GM19438 (cell line): Measurements from ENCODE around the gene METTL21C.

ENCODE experiments used
- ATAC-seq: cut with Tn5 transposase; IDR thresholded peaks from one replicate; pipeline ENCODE4 v1.9.1; 2021; ENCODE audit warnings: low read depth; ENCODE audit not compliant: unreplicated experiment

METTL21C gene

DNA sequence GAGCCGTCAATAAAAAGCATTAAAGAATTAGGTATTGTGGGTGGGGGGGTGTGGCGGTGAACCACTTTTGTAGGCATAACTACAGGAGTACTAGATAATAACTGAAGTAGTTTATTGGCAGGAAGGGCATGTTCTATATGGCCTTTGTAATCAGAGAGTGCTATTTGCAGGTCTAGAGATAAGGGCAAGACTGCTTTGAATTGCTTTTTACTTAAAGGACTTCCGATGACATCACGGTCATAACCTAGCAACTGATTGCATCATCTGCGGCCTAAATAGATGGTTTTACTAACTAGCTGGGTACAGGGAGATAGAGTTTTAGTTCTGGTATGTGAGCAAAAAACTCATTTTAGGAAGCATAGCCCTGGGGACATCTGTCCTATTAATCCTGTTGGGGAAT, 24.7 kb downstream of the METTL21C start:
- no peak for ATAC-seq

DNA sequence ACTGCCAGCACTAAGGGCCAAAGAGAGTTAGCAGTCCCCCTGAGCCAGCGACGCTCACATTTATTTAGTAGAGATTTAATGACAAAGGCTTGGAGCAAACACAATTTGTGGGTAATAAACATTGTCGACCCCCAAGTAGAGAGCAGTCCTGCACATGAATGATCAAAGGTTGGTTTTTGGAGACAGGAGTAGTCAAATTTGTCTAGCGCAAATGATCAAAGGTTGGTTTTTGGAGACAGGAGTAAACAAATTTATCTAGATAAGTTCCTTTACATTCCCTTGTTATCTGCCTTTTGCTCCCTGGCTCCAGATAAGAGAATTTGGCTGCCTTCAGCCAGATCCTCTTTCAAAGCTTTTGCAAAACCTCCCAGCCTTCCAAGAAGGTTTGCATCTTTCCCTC, 26.9 kb downstream of the METTL21C start:
- ATAC-seq, result no peak

DNA sequence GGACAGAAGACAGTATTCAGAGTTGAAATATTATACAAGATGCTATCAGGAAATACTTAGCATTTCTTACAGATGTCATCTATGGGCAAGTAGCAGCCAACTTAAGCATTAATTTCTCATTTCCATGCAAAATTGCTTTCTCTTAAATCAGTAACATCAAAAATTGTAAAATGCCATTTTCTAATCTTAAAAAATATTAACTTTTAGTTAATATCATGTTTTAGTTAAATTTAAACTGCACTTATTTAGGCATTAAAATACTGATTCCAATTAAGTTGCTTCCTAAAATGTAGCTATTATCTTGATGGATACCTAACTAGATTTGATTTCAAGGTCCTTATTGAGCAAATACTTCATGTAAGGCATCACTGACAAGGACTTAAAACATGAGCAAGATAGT, 27.8 kb downstream of the METTL21C start:
- ATAC-seq, result no peak

DNA sequence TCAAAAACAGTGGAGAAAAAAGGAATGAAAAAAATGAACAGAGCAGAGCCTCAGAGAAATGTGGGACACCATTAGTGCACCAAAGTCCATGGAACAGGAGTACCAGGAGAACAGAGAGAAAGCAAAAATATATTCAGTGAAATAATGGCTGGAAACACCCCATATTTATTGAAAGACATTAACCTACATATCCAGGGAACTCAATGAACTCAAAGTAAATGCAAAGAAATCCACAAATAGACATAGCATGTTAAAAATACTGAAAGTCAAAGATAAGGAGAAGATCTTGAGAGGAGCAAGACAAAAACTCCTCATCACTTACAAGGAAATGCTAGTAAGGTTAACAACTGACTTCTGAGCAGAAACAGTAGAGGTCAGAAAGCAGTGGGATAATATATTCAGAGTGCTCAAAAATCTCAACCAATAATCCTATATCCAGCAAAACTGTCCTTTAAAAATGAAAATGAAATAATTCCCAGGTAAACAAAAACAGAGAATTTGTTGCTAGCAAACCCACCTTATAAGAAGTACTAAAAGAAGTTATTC, 35.6 kb downstream of the METTL21C start:
- no peak for ATAC-seq

DNA sequence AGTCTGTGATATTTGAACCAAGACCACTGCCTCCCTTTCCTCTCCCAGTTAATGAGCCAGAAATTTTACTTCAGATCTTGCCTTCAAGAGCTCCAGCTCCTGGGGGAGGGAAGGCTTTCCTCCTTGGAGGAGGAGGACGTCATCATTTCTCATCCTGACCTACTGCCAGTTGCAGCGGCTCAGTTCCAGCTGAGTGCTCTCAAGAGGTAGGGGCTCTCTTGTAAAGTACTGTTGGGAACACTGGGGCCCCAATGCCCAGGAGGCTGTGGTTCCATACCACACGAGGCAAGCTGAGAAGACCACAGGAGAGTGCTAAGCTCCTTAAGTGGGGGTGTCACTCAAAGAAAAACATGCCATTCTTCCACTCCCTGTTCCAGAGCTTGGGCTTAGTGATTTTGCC, 36.2 kb downstream of the METTL21C start:
- ATAC-seq, result no peak

DNA sequence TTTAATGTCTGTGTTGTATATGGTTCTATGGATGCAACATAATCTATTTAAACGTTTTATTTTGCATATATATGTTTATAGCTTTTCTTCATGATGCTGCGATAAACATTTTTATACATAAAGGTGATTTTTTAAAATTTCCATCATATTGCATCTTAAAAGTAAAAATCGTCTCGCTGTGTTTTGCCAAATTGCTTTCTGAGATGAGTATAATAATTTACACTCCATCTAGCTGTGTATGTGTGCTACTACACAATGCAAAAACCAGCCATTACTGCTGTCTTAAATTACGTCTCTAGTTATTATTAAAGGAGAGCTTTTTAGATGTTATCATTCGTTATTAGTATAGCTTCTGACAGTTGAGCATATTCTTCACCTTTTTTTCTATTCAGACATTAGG, 37.2 kb downstream of the METTL21C start:
- ATAC-seq, result no peak

DNA sequence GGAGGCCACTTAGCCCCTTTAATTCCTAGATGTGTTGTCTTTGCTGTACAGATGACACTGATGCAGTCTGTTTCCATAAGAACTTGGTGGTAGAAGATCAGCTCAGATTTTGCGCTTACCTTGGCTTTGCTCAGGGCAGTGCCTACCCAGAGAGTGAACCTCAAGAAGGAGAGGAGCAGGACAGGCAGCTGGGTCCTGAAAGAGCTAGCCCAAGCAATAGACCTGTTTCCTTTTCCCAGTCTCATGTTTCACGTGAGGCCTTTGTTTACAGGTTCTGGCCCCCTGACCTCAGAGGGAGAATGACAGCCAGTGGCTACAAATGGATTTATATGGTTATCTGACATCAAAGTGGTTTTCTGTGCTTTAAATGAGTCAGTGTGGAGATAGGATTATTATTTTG, 40.1 kb downstream of the METTL21C start:
- no peak for ATAC-seq

DNA sequence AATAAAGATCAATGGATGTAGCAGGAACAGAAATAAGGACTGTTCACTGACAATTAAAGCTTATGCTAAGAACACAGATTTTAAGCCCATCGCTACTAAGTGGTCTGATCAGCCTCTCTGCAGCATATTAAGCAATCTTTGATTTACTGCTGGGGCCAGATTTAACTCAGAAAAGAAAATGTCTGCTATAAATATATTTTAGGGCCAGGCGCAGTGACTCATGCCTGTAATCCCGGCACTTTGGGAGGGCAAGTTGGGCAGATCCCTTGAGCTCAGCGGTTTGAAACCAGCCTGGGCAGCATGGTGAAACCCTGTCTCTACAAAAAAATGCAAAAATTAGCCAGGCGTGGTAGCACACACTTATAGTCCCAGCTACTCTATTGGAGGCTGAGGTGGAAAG, 43.0 kb downstream of the METTL21C start:
- no peak for ATAC-seq

DNA sequence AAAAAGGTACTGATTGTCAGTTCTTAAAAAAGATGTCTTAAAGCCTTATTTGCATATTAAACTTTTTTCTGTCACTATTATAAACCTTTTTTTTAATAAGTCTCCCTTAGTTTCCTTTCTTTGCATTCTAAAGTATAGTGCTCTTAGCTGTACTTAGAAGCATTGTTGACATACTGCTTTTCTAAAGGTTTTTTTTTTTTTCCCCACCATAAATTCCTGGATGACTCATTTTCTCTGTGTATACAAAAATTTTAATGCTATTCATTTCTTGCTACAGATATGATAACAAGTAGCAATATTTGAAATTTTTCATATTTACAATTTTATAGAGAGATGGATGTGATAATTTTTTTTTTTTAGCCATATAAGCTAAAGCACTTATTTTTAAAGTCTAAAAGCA, 43.5 kb downstream of the METTL21C start:
- ATAC-seq, result no peak

DNA sequence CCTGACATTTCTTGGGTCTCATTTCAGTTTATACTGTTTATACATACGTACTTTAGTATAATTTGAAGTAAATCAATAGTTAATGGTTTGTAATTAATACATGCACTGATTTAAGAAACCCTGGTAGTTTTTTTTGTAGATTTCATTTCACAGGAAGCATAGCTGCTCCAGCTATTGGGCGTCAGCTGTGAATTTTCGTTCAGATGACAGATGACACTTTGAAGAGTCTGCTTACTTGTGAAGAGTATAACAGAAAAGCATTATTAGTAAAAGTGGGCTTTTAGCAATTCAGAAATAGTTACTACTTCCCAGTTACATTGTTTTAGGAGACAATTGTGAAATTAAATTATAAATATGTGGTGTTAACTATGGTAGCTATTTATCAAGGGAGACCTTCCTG, 44.4 kb downstream of the METTL21C start:
- no peak for ATAC-seq

DNA sequence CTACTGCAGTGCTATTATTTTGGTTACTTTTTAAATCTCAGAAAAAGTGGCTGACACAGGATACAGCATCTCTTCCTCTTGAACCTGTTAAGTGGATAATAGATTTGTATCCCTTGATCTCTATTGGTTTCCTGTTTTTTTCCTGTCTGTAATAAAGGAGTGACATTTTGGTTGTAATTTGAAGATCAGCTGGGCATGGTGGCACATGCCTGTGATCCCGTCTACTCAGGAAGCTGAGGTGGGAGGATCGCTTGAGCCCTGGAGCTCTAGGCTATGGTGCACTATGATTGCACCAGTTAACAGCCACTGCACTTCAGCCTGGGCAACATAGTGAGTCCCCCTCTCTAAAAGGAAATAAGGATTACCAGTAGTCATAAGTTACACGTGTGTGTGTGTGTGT, 46.8 kb downstream of the METTL21C start:
- ATAC-seq, result no peak

DNA sequence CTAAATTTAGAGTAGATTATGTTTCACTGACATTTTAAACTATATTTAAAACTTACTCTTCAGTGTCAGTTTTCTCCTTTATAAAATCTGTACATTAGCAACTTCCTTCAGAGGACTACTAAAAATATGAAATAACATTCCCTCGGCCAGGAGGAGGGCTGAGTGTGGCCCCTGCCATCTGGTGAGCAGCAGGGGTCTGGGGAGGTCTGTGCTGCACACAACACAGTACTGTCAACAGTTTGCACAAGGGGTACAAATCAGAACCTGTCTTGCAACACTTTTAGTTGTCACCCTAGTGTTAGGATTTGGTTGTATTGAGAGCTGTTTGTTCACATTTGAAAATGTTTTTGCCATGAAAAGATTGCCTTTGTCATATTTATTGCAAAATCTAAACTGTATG, 49.1 kb downstream of the METTL21C start:
- ATAC-seq, result no peak

DNA sequence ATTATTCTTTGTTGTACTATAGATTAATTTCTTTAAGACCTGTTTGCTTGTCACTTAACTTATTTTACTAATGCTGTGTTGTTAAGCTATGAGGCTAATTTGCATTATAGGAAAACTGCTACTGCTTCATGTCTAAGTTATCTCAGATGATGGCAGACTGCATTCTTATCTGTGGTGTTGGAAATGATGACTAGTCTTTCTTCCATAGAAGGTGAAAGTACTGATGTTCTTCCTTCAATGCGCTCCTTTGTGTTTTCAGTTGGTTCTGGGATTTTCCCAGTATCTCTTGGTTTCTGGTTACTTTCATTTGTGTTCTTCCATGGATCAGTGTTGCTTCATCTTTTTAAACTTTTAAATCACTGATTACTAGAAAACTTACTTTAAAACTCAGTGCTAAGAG, 51.2 kb downstream of the METTL21C start:
- ATAC-seq, result no peak

DNA sequence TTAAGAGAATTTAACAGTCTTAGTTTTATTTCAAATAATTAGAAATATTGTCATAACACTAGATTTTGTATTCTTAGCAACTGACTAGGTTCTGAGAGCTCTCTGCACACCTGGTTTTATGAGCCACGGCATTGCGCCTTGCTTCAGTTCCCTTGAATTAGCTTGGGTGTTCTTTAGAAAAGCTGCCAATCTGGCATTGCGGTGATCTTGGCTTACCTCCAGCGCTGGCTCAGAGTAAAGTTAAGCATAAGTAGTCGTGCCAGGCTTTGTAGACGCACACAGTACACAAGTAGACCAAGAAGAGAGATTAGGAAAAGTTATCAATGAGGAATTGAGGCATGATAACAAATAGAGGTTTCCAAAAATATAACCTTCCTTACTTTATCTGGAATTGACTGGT, 52.4 kb downstream of the METTL21C start:
- ATAC-seq, result no peak

DNA sequence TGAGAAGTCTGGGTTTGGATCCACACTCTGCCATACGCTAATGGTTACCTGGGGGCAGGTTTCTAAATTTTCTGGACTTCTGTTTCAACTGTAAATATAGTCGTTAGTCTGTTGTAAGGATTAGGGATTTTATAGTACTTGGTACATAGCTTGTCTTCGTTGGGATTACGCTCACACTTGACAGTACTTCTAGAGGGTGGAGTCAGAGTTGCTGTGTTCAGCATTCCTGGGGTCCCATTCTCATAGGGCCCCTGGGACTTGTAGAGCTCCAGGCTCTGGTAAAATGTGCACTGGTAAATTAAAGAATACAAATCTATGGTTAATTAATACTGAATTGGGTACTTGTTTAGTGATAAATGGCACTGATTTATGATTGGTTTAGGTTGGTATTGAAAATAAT, 52.8 kb downstream of the METTL21C start:
- ATAC-seq, result no peak

DNA sequence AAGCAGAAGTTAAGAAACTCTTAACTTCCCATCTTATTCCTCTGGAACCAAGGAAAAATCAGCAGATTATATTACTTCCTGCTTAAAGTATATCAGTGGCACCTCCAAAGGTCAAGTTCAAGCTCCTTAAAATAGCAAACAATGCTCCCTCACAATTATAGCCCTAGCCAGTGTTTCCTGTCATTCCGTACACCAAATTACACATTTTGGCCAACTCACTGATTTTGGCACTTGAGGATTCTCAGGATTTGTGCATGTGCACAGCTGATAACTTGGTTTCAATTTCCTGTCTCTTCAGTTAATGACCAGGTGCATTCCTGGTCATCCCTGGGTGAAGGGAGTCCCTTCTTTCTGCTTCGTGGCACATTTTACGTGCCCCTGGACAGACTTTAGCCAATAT, 56.1 kb downstream of the METTL21C start:
- no peak for ATAC-seq
